Stimulated activated CD4-positive, alpha-beta T cell treated with anti-CD3 and anti-CD28 coated beads, Interleukin-4, amount 100 ng/mL, for 1 hour (primary cell): ENCODE measurements around the gene RXFP4.
A peak's percentile ranks its signal among the peaks of the same experiment; 100 is the strongest.

Experiments used
- DNase-seq: peaks from one replicate; pipeline ENCODE4 v3.0.0-alpha.2; 2020

The RXFP4 gene

DNA sequence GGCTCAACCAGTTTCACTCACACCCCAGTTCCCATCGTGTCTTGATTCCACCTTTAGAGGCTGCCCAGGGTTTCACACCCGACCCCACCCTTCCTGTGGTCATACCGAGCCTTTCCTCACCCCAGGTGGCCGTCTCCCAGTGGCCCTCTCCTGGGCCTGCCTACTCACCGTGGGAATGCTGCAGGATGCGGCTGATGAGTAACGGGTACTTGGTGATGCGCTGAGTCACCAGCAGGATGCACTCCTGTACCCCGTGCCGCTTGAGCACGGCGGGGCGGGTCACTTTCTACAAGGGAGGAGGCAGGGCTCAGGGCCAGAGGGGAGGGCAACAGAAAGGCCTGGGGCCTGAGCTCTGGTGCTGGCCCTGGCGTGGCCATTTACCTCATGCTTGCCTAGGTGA, 20.5 kb downstream of the RXFP4 start:
- no peak for DNase-seq

DNA sequence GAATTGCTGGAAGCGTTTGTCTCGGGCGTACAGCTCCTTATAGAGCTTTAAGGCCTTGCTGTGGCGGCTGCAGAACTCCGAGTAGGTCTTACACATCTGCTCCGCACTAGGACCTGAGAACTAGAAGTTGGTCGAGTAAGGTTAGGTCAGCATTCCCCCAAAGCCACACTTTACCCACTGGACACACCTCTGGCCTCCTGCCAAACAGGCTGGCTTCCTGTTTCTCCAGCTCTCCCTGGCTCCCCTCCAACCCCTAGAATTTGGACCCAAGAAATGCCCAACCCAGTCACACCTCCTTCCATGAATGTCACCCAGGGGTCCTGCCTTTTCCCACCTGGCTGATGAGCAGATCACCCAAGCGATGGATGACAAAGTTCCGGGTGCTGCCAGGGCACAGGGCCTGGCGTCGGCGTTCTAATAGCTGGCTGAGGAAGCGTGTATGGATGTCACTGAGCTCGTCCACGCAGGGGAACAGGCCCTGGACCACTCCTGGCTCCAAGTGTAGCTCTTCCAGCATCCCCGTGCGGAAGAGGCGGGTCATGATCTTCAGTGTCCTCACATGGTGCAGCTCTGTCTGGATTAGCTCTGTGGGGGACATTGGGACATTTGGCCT, 21.3 kb downstream of the RXFP4 start:
- DNase-seq, result no peak

DNA sequence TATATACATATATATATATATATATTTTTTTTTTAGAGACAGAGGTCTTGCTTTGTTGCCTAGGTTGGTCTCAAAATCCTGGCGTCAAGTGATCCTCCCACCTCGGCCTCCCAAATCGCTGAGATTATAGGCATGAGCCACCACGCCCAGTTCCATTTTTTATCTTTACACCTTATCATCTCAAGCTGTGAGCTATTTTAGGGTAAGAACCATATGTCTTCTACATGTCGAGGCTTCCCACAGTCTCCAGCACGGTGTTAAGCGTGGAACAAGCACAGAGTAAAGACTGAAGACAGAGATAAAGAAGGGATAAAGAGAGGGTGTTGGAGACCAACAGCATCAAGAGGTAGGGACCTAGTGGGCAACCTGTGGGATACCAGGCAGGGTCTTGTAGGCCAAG, 22.8 kb downstream of the RXFP4 start:
- DNase-seq, result no peak

DNA sequence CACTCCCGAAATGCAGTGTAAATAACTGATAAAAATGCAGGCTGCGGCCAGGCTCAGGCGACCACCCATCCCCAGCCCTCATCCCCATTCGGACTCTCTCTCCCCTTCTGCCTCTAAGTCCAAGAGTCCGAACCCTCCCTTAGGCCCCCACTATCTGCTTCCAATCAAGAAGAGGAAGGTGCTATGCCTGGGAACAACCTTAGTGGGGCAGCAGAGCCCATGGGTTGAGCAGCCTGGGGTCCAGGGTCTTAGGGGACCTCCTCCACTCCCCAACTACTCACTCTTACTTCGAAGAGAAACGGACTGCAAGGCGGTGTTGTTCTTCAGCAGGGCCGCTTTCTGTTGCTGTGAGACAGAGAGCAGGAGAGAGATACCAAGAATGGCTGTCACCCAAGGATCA, 24.7 kb downstream of the RXFP4 start:
- no peak for DNase-seq

DNA sequence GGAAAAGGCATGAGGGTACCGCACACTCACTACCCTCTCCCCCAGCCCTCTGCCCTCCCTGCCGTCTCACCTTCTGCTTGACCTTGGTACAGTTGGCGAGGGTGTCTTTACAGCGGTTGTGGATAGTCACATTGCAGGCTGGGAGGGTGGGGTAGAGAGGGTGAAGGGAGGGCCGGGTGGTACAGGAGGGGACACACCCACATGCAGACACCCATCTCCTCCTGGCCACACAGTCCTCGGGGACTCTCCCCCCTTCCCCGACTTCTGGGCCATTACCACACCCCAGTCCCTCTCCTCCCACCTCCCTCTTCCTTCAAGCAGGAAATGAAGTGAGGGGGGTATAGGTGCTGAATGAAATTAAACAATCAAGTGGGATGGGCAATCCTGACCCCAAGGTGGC, 25.3 kb downstream of the RXFP4 start:
- DNase-seq, result no peak

GRCh38 chr1:155967341-155968050, 26.1 kb downstream of the RXFP4 start:
- no peak for DNase-seq

- no peak for DNase-seq
Measured at GRCh38 chr1:155968051-155968400, 26.6 kb downstream of the RXFP4 start.

DNA sequence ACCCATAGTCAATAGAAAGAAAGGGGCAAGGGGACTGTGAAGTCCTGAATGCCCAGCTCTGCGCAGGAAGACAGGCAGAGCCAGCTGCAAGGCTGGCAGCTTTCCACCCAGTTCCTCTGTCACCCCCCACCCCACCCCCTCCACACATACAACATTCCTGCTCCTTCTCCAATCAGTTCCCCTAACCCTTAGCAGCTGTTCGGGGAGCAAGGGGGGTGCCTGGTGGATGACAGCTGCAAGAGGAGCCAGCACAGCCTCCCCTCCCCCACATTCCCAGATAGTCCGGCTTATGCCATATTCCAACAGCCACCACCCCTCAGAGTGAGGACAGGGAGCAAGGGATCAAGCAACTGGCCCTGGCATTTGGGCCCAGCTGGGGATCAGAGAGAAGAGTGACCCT, 27.2 kb downstream of the RXFP4 start:
- DNase-seq, result no peak

DNA sequence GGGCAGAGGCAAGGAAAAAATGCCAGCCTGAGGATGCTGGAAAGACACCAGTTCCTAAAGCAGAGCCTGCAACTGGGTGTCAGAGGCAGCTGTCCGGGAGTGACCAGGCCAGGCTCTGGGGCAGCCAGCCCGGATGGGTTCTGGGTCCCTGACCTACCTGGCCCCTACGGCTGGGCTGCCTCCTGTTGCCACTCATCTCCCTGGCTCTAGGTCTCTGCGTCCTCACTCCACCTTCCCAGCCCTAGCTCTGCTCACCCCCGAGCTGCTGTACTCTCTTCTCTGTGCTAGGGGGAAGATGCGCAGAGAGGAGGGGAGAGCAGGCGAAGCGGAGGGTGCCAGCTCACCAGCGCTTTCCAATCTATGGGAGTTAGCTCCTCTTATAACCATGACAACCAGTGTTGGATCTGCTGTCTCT, 27.9 kb downstream of the RXFP4 start:
- no peak for DNase-seq

DNA sequence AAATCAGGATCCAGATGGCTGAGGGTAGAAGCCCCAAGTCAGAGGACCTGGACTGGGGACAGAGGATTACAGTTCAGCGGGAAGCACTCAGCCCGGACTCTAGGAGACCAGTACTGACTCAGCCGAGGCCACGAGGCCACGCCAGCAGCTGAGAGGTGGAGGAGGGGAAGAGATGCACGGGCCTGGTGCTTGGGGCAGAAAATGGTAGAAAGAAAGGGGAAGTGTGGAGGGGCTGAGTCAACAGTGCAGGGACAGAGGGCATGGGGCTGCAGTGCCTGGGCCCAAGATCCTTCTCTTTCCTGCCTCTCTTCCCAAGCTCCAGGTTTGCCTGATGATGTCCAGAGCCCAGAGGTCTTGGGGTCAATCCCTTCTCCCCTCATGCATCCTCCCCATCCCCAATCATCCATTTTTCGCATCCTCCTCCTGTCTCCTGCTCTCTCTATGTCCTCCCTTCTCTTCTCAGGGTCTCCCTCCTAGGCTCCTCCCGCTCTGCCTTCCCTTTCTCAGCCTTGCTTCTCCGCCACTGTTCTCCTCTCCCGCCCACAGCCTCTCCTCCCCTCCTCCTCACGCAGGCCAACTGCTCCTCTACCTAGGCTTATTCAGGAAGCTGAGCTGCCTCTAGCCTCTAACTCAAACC, 29.2 kb downstream of the RXFP4 start:
- peak; percentile 40 for DNase-seq

DNA sequence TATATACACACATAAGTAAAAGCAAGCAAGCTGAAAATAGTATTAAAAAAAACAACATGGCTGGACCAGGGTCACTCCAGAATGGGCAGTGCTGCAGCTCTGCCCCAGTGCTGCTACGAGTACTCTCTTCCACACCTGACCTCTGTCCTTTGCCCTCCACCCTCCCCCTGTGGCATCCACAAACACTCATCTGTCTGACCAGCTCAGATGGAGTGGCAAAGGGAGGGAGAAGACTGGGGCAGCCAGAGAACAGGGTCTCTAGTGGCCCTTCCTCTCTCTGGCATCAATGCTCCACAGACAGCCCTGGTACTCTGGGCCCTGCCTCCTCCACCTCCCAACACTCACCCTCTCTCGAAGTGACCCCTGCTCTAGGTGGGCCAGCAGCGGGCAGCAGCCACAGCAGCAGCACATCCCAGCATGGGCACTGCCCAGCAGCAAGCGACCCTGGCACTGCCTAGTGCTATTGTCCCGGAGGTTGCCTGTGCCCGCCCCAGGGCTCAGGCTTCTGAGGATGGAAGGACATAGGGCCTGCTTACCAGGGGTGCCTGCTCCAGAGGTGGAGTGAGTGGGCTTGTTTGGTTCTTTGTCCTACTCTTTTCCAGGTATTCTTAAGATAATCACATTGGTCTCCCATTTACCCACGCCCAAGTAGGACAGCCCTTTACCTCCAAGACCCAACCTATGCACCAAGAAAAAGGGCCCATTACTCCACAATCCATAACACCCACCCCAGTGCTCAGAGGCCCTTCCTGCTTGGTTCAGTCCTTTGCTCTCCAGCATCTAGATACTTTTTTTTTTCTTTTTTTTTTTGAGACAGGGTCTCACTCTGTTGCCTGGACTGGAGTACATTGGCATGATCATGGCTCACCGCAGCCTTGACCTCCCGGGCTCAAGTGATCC, 30.7 kb downstream of the RXFP4 start:
- DNase-seq, result no peak

DNA sequence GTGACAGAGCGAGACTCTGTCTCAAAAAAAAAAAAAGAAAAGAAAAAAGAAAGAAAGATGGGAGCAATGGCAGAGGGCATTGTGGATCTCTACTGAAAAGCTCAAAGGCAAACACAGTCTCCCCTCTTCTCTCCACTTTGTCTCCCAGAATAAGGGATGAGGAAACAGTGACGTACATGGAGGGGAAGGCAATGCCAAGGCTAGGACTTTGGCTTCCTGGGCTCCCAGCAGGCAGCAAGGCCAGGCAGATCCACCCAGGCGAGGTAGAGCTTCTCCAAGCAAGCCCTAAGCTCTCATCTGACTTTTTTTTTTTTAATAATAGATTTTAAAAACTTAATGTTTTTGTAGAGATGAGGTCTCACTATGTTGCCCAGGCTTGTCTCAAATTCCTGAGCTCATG, 32.3 kb downstream of the RXFP4 start:
- no peak for DNase-seq

DNA sequence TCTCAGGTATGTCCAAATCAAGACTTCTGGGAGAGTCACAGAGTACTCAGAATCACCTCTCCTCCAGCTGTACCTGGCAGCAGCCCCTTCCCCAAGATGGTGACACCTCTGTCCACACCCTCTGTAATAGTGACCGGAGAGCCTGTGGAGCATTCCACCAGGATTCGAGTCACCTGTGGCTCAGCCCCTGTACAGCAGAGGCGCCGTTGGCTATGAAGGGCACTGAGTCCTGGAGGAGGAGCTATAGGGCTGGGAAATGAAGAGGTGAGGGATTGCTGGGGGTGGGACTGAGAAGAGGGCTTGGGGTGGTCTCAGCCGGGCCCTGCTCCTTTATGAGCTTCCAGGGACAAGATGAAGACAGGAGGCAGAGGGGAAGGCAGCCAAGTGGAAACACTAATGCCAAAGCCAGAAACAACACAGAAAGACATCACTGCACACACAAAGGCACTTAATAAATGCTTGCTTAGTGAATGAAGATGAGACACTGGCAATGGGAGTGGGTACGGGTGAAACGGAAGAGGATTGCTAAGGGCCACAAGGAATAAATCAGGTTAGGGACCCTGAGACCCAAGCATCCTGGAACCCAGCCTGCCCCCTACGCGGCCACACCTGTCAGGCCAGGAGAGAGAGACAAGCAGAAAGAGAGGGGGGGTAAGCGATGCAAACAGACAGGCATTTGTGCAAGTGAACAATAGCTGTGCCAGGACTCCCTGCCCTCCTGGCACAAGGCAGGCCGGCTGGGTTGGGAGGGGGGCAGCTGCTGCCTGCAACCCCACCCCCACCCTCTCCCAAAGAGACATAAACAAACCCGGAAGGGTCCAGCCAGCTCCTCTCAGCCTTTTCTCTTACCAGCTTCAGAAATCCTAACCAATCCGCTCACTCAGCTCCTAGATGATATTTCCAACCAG, 33.0 kb downstream of the RXFP4 start:
- no peak for DNase-seq

DNA sequence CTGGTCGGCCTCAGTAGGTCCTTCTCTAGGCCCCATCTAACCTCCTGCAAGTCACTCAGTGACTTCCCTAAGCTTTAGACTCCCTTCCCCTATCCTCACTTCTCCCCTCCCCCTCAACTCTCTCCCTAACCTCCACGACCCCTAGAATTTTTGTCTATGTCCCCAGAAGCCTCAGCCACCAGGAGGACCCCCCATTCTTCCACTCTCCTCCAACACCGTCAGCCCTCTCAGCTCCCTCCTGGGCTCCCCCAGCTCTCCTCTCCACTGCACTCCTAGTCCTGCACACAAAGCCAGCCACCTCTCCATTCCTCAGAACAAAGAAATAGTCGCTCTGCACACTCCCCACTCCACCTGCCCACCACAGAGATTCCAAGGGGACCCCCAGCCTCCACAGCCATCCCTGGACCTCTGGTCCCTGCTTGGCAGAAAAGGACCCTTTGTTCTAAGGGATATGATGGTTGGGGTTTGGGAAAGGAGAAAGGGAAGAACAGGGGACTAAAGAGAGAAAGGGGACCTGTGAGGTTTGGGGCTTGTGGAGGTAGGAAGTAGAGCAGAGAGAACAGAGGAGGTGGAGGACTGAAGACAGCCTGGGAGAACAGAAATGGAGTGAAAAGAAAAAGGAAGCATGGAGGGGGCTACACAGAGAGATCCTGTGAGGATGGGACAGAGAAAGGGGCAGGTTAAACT, 34.1 kb downstream of the RXFP4 start:
- DNase-seq, result no peak

GRCh38 chr1:155976062-155976912, 34.8 kb downstream of the RXFP4 start:
- peak; percentile 61 for DNase-seq

DNA sequence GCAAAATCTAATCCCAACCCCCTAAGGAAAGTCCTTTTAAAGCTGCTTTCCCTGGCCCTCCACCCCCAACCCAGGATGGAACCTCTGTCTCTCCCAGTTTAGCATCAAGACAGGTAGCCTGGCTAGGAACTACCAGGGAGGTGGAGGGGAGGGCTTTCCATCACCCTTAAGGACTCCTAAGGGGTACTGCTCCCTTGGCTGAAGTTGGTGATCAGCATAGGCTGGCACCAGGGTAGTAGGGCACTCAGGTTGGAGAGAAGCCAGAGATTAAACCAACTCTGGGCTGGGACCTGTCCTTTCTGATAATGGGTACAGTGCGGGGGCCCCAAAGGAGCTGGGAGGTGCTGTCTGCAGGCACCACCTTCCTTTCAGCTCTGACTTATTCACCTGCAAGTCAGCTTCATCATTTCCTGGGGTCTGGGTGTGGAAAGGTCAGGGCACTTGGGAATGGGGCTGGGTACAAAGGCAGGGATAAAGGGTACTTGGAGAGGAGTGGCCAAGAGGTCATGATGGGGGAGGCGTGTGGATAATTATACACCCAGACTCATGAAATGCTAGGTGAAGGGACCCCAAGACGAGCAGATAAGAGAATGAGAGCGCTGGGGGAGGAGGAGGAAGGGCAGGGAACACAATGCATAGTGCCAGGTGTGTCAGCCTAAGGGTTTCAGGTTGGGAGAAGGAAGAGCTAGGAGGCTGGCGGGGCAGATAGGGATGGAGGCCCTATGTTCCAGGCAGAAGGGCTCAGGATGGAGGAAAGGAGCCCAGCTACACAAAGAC, 35.7 kb downstream of the RXFP4 start:
- peak; percentile 40 for DNase-seq

DNA sequence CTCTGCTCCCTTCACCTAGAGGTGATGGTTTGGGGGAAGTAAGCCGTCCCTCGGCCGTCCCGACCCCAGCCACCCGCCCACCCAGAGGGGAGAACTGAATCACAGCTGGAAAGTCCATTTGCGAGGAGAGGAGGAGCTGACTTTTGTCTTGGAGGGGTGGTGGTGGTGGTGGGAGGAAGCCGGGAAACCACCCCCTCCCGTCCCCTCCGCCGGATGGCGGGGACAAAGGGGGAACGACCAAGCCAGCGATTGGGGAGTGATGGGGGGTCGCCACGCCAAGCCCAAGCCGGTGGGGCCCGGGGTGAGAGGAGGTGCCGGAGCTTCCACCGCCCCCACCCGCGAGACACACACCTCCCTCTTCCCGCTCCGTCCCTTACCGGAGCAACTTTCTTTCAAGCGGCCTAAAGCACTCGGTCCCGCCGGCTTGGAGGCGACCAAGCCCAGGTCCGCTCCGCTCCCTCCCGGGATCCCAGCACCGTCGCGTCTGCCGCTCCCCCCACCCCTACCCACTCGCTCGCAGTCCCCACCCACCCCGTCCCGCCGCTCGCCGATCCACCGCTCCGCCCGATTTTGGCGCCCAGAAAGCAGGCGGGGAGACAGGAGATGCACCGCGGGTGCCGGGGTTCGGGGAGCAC, 36.4 kb downstream of the RXFP4 start:
- peak; percentile 68 for DNase-seq

DNA sequence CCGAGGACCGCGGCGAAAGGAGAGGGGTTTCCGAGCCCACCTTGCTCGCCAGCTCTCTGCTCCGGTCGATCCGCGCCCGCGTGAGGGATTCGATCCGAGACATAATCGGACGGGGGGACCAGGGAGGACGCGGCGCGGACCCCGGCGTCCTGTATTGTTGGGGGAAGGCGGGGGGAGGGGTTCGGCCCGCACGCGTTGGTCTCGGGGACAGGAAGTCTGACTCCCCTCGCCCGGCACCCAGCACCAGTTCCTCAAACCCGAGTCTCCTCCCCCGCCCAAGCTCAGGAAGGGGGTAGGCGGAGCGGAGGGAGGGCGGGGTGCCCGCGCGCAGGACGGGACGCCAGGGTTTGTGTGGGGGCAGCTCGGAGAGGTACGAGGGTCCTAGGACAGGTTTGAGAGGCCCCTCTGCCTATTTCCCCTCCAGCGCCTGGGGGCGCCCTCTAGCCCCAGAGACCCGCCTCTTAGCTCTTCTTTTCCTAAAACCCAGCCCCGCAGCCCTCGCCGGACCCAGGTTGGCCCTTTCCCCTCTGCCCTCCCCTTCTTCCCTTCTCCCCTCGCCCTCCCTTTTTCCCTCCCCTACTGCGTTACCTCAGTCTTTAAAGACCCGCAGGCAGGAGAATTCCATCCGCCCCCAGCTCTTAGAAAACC, 37.0 kb downstream of the RXFP4 start, which contains the start of gene ARHGEF2:
TSS of gene ARHGEF2 (minus strand) at position 223 of the 648 bp plus-strand sequence. CDS start at position 103, 120 bp downstream.
- peak; percentile 81 for DNase-seq

DNA sequence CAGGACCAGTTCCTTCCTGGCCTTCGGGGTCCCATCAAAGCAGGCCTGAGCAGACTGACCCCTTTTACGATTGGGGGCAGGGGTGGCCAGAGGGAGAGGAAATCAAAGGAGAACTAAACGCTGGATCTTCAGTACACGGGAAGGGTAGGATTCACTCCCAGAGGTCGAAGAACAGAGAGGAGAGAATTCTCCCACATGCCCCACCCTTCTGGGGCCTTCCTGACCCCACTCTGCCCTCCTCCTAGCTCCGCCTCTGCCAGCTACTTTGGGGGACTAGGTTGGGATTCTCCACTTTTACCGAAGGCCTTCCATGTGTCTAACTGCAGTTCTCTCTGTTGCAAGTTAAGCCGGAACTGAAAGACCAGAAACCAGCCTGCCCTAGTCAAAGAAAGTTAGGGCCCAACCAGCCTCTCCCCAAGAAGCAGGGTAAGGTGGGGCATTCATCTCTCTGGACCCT, 37.6 kb downstream of the RXFP4 start:
- no peak for DNase-seq
